Measurements from ENCODE around the gene TBC1D22A.

Gene TBC1D22A

DNA sequence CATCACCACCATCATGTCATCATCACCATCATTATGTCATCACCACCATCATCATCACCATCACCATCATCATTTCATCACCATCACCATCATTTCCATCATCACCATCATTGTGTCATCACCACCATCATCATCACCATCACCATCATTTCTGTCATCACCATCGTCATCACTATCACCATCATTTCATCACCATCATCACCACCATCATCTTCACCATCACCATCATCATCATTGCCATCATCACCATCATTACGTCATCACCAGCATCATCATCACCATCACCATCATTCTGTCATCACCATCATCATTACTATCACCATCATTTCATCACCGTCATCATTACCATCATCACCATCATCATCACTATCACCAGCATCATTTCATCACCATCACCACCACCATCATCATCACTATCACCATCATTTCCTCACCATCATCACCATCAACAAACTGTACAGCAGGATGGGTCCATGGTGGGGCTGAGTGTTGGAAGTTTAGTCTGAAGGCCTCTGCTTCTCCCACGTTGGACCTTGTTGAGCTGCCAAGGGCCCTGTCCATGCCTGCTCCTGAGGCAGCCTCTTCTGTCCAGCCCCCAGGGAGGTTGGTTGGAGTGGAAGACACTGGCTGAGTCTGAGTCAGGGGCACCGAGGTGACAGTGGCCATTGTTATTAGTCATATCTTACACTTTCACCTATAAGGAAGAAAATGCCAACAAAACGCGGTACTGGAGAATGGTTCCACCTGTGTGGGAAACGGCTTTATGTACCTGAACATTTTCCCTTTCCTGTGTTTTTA is 247.1 kb downstream of the TBC1D22A start:
- DNase-seq (ENCODE audit: low read depth in 3 of 3, low spot score in 1 of 3): no peak

DNA sequence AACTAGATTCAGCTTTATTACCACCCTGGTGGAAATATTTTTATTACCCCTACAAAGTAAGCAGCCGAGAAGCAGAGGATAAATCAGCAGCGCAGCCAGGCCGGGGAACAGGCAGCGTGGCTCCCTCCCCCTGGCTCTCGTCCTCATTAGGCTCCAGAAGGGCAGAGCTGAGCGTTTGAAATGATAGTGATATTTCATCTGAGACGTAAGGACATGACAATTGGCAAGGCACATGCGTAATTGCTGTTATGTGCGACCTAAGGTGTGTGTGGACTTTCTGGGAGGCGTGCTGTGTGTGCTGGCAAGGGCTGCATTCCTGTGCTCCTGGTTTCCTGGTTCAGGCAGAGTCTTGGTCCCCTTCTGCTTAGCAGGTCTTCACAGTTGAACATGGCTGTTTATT is 247.8 kb downstream of the TBC1D22A start:
- DNase-seq (ENCODE audit: low read depth in 3 of 3, low spot score in 1 of 3): no peak

DNA sequence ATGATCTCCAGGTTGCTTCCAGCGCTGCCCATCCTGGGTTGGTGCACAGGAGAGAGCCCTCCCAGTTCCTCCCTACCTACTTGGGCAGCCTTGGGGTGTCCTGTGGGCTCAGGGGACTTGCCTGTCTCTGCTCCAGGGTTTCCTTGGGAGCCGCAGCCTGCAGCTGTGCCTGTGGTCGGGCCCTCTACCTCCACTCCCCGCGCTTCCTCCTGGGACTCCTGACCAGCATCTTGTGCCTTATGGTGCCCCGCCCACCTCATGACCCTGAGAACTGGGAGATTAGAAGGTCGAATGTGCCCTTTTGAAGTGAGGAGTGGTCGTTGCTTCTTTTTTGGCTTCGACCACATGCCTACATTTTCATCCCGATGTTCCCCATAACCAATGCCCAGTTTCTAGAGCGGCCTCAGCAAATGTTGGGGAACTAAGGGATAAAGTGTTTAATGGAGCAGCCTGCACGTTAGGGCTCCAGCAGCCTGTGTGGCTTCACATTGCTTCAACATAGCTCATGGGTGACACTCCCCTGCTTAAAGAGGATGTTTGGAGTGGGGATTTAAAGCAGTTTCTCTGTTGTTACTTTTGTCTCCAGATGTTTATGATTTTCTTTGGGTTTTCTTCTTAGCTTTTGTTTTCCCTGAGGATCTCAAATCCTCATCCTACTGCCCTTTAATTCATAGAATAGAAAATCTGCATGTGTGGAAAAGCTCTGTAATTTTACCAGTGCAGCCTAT is 248.8 kb downstream of the TBC1D22A start:
- no peak for DNase-seq (ENCODE audit: low read depth in 3 of 3, low spot score in 1 of 3)

DNA sequence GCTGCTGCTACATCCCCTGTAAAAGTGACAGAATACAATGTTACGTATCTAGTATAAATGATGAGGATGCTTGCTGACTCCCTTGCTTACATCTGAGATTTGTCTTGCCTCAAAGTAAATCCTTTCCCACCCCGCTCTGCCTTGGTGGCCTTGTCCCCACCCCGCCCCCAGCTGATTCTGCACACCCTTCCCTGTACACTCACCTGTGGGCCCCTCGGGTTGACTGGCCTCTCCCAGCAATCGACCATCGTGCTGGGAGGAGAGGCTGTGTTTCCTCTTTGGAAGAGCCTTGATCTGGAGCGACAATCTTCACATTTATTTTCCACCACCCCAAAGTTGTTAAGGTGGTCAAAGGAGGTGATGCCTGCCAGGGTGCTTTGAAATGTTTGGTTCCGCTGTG is 249.4 kb downstream of the TBC1D22A start:
- no peak for DNase-seq (ENCODE audit: low read depth in 3 of 3, low spot score in 1 of 3)

DNA sequence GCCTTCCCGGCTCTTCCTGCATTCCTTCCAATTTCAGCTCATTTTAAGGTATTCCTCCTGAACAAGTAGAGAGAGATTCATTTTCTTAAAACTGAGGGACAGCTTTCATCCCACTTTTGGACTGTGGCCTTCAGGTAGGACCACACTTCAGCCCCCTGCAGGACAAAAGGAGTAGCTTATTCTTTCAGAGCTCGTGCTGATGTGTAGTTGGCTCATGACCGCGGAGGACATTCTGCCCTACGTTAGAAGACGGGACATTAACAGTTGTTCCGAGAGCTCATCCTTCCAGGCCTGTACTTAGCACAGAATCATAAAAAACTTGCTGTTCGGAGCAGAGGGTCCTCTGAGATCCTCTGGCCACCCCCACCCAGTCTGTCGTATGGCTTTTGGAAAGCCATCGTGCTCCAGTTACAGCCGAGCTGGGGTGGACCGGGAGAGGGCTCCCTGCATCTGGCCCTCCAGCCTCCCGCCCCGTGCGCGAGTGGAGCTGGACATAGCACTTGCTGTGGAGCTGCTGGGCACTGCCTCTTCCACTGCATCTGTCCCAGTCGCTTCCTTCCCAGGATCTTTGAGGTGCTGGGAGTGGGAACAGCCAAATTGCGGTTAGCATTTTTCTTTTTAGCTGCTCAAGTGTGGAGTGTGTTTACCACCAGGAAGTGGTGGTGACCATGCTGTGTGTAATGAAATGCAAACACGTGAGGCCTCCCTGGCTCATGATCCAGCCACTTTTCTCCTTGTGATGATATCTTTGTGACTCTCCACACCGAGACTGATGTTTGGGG is 250.3 kb downstream of the TBC1D22A start:
- no peak for DNase-seq (ENCODE audit: low read depth in 3 of 3, low spot score in 1 of 3)

DNA sequence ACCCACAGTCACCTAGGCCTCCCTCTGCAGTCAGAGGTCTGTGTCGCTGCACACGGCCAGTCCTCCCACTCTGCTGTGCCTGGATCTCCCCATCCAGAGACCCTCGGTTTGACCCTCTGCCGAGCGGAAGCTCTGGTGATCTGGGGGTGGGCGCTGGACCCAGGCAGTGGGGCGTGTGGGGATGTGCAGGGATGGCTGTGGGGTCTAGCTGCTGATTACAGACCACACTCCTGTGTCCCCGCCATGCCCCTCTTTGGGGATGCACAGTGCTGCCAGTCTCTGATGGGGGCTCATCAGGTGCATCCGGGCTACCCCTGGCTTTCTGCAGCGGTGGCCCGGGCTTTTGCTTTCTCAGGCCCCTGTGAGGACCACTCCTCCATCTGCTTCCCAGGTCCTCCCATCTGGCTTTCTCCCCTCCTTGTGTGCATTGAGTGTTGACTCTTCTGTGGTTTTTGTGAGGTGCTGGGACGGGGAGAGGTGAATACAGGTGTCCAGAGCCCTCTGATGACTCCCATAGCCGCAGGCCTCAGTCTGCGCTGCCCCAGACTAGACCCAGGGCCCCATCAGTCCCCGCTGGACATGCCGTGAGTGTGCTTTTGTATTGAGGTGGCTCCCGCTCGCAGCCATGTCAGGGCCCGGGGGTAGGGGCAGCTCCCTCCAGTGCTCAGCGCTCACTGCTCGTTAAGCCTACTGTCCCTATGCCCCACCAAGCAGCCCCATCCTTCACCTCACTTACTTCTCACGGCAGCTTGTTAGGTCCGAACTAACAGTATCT is 251.6 kb downstream of the TBC1D22A start:
- DNase-seq (ENCODE audit: low read depth in 3 of 3, low spot score in 1 of 3): no peak

DNA sequence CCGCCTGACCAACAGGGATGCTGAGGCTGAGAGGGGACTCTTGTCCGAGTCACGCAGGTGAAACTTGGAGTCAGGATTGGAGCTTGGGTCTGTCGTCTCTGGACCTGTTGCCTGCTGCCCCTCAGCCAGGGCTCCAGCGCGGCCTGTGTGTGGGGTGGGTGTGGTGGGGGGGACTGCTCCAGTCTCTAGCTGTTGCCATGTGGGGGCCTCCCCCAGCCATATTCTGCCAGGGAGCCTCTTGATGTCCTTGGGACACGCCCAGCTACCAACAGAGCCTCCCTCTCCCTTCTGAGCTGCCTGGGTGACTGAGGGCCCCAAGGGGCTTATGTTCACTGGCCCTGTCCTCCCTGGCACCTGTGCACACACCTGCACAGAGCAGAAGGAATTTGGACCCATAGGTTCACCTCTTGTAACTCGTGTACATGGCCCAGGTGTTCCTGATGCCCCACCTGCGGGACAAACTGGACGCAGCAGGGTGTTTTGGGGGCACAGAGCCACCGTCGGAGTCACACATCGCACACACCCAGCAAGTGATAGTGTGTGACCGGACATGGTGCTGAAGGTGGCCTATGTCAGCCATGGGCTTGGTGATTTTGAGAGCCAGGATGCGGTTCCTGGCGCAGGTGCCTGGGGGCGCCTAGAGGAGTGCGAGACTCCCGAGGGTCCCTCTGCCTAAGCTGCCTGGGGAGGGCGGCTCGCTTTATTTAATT is 252.3 kb downstream of the TBC1D22A start:
- DNase-seq (ENCODE audit: low read depth in 3 of 3, low spot score in 1 of 3): no peak

DNA sequence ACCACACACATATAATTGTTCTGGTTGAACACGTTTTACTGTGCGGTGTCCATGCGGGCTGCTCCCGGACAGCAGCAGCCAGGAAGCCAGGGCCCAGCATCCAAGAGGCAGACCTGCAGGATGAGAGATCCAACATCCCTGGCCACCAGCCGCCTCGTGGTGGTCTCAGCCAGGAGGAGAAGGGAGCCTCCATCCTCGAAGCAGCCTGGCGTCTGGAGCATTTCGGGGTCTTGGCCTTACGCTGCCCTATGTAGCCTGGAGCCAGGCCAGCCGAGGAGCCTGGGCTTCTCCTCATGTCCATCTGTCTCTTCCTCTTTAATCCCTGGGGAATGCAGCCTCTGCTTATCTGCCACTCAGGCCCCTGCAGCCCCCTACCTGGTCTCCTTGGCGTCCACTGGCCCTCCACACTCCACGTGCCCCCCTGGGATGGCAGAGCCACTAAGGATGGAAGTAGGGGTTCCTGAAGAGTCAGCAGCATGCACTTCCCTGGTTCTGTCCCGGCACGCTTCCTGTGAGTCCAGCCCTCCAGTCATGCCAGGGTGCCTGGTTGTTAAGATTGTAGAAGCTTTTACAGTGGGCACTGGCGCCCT is 253.2 kb downstream of the TBC1D22A start:
- DNase-seq (ENCODE audit: low read depth in 3 of 3, low spot score in 1 of 3): no peak

DNA sequence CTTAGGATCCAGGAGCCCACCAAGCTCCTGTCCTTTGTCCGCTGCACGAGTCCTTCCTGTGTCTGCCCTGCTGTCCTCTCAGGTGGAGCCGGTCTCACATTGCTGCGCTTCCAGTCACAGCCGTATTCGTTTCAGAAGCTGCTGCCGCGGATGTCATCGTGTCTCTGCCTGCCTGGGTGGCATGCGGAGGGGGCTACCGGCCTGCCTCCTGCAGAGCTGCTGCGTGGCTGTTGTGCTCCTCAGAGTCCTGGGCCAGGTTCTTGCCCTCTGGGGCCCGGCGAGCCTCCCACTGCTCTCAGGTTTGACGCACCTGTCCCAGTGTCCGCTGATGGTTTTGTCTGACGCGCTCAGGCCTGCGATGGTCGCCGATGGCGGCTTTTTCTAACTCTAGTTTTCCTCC is 254.2 kb downstream of the TBC1D22A start:
- DNase-seq (ENCODE audit: low read depth in 3 of 3, low spot score in 1 of 3): no peak

DNA sequence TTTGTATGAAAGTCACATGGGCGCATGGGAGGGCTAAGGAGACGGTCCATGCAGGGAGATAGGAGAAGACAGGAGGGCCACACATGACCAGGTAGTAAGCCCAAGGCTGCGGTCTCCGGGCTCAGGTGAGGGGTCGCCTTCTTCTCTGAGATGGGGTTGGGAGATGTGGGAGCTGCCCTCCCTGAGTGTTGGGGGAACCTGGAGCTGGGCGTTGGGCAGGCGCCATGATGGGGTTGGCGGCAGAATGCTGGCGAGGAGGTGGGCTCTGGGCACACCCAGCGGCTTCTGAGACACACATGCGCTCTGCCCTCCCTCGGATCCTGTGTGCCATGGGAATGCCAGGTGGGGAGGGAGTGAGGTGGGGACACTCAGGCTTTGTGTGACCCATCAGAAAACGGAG is 254.8 kb downstream of the TBC1D22A start:
- no peak for DNase-seq (ENCODE audit: low read depth in 3 of 3, low spot score in 1 of 3)

DNA sequence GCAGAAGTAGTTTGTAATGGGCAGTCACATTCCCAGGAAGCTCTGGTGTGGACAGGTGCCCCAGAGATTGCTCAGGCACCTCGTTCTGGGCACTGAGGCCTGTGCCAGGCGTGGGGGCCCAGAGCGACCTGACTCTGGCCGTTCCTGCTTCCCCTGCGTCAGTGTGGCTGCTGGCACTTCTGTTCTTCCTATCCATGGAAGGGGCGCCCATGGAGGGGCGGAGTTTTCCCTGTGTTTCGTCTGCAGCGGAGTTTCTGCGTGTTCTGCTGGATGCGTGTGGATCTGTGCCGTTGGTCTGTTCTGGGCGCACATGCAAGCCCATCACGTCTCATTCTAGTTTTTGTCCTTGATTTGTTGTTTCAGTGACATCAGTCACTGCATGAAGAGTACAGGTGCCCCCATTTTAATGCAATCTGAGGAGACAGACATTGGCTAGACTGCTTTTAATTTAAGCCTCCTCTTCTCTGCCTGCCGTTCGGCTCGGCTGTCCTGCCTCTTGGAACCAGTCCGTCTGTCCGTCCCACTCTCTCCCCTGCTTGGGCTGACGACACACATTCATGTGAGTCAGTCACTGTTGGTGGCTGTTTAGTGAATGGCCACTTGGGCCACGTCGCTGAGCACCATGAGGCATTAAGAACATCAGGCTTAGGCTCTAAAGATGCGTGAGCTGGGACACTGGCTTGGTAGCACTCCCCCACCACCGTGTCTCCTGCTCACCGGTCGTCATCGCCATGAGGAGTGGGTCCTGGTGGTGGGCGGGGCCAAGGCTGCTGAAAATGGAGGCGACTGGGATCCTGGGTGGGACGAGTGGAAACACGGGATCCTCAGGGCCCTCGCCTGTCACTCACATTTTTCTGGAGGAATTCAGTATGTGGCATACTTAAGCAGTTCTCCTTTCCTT is 255.8 kb downstream of the TBC1D22A start:
- DNase-seq (ENCODE audit: low read depth in 3 of 3, low spot score in 1 of 3): no peak

DNA sequence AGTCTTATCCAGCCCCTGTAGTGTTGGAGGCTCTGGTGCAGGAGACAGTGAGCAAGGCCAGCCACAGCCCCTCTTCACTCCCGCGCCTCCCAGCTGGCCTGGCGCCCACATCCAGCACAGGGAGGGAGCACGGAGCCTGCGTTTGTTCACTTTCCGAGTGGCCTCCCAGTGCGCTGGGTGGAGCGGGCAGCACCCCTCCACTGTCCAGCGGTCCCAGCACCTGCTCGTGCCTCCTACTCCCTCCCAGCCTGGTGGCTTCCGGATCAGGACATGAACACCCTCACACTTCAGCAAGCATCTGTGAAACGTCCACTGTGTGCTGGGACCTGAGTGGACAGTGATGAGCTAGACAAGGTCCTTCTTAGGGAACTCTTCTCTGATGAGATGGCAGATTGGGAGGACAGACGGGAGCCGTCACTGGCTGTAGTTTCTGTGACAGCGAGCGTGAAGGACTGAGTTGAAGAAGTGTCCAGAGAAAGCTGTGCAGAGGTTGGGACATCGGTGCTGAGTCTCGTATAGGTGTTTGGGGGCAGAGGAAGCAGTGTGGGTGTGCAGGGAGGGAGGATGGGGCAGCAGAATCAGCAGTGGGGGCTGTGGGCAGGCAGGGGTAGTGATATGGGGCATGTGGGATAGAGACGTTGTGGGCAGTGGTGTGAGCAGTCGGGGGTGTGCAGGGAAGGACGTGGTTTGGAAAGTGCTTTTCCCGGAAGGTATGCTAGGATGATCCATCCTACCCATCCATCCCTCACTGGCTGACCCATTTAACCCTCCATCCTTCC is 256.8 kb downstream of the TBC1D22A start:
- no peak for DNase-seq (ENCODE audit: low read depth in 3 of 3, low spot score in 1 of 3)

DNA sequence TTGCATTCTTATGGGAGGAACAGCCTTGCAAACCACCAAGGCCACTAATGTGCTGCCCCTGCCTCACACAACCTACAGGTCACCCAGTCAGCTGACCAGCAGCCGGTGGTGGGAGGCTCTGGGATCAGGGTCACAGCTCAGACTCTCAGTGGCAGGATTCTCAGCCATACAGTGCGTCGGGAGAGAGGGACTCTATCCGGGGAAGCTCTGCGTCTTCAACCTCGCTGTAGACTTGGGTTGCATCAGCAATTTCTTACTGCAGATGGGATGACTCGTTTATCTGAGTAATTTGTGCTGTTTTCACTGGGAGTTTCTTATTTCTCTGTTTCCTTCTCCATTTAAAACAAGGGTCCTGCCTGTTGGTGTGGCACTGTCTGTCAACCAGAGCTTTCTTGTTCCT is 257.7 kb downstream of the TBC1D22A start:
- DNase-seq (ENCODE audit: low read depth in 3 of 3, low spot score in 1 of 3): no peak

DNA sequence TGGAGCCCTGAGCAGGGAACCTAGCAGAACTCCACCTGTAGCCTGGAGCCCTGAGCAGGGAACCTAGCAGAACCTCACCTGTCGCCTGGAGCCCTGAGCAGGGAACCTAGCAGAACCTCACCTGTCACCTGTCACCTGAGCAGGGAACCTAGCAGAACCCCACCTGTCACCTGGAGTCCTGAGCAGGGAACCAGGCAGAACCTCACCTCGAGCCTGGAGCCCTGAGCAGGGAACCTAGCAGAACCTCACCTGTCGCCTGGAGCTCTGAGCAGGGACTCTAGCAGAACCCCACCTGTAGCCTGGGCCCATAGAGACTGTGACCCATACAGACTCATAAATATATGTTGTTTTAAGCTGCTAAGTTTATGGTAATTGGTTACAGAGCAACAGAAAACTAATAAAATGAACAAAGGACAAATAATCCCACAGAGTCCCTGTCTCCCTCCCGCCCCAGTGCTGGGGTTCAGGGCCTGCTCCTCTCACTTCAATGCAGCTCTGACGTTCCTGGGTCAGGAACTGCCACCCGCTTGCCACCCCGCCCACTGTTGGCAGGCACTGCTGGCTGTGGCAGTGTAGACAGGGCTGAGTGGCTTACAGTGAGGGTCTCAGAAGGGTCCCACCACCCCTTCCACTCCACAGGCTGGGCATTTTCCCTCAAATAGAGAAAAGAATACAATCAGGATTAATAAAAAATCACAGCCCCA is 259.1 kb downstream of the TBC1D22A start:
- DNase-seq (ENCODE audit: low read depth in 3 of 3, low spot score in 1 of 3): no peak

DNA sequence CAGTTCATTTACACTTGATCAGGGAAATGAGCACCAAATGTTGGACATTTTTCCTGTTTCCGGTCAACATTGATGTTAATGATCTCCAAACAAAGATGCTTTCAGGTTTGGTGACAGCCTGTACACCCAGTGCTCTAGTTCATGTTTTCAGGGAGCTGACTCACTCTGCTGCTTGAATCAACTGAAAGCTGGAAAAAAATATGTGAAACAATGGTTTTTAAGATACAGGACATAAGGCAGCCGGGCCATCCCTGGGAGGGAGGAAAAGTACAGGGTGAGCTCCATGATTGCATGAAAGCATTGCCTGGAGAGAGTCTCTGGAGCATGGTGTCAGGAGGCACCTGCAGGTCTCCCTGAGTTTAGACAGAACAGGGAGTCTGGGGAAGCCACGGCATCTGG is 259.6 kb downstream of the TBC1D22A start:
- DNase-seq (ENCODE audit: low read depth in 3 of 3, low spot score in 1 of 3): no peak

DNA sequence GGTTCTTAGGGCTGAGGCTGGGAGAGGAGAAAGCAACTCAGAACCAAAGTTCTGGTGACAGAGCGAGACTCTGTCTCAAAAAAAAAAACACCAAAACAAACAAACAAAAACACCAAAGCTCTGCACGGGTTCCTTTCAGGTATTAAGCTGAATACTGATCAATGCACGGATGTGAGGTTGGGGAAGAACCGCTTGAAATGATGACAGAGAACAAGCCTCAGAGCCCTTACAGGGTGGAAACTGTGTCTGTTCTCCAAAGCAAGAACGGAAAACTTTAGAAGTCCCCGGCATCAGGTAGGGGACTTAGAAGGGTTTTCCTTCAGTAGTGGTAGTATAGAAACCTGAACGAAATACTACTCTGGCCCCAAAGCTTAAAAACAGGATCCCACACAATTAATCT is 260.0 kb downstream of the TBC1D22A start:
- DNase-seq (ENCODE audit: low read depth in 3 of 3, low spot score in 1 of 3): no peak

DNA sequence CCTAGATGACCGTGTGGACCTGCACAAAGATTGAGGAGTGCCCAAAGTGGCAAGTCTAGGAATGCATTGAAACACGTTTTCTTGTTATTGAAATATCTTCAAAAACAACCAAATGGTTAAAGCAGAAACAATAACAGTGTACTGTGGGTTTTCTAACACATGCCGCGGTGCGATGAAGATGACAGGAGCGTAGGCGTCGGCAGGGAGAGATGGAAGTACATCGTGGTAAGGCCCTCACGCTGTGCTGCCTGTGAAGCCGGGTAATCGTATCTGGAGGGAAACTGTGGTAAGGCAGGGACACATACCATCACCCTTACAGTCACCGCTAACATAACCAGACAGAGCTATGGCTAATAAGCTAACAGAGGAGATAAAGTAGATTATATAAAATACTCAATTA is 261.4 kb downstream of the TBC1D22A start:
- DNase-seq (ENCODE audit: low read depth in 3 of 3, low spot score in 1 of 3): no peak

DNA sequence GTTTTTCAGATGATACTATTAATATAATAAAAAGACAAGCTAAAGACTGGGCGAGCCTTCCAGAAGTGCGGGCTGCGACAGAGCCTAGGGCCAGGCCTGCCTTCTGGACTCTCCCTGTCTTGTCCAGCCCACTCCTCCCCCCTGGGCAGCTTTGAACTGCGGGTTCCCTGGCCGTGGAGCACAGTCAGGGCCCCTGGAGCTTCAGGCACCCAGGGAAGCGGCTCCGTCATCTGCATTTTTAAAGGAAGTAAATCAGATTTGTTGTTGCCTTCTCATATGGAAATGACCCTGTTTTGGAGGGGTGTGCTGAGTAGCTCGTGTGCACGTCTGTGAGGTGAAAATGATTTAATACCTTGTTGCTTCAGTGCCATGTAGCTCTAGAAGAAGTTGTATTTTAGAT is 265.3 kb downstream of the TBC1D22A start:
- DNase-seq (ENCODE audit: low read depth in 3 of 3, low spot score in 1 of 3): no peak
